Tibial artery (tissue), 4 donors: Measurements from ENCODE around the gene EHBP1L1.

Source experiments
- DNase-seq, 2 donors: peaks; one replicate each; pipeline ENCODE4 v3.0.0-alpha.2; 2019
- H3K27ac ChIP-seq, 2 donors: fragments of 200-600 bp; sonication (generic) in 1 of 2; 1 replicate in 1 of 2; 2 replicates in 1 of 2; pipeline ENCODE4 v1.5.1; 2018 to 2019; ENCODE audit warnings: mild to moderate bottlenecking in 1 of 2
- H3K27me3 ChIP-seq, 2 donors: fragments of 200-600 bp; sonication (generic) in 1 of 2; one replicate each; pipeline versions ENCODE4 v1.5.1 to v1.6.0; 2016 to 2019
- H3K36me3 ChIP-seq, 3 donors: fragments of 200-600 bp; sonication (generic) in 2 of 3; one replicate each; pipeline ENCODE4 v1.5.1; 2016 to 2019; ENCODE audit warnings: mild to moderate bottlenecking in 2 of 3
- H3K4me1 ChIP-seq, 4 donors: fragments of 200-600 bp; sonication (generic) in 2 of 4; 1 replicate in 3 of 4; 2 replicates in 1 of 4; pipeline ENCODE4 v1.5.1; 2016 to 2019
- H3K4me3 ChIP-seq, 2 donors: fragments of 200-600 bp; sonication (generic) in 1 of 2; 1 replicate in 1 of 2; 2 replicates in 1 of 2; pipeline ENCODE4 v1.5.1; 2018 to 2019; ENCODE audit warnings: mild to moderate bottlenecking in 2 of 2
- H3K9me3 ChIP-seq, 3 donors: fragments of 200-600 bp; sonication (generic) in 1 of 3; one replicate each; pipeline ENCODE4 v1.5.1; 2016 to 2019
- CTCF ChIP-seq, 2 experiments: fragments of 200-600 bp in 1 of 2; fragments of 450-650 bp in 1 of 2; IDR thresholded peaks; one replicate each; pipeline ENCODE4 v1.5.1; 2017 to 2019; ENCODE audit warnings: antibody characterized with exemption in 2 of 2, mild to moderate bottlenecking in 1 of 2, moderate library complexity in 1 of 2
- intact Hi-C: fragments of 100-400 bp; cut with DNase I; formaldehyde crosslinking; loops from one replicate; pipeline ENCODE4 v1.15.0; 2023; ENCODE audit warnings: low total_unique reads

Gene EHBP1L1

GRCh38 chr11:65538232-65538914, 37.5 kb upstream of the EHBP1L1 start:
- no peaks in the 10 kb centered on the region for H3K9me3 ChIP-seq
- DNase-seq: no peak
- peak overlapping the region; percentile 13 to 22 for H3K27ac ChIP-seq
- intact Hi-C loops: no loop called here
- no peak for TF ChIP-seq CTCF (IDR thresholded peaks at IDR 0.05)
- H3K36me3 ChIP-seq: peaks cover 23 to 72% (median 44%) of the 10 kb centered on the region in 3 donors
- H3K4me3 ChIP-seq: no peak overlapping the region
- H3K4me1 ChIP-seq: peaks cover 0 to 31% (median 23%) of the 10 kb centered on the region in 4 donors
- H3K27me3 ChIP-seq: no peaks in the 10 kb centered on the region

- Histone ChIP-seq H3K27me3 (no peaks in the 10 kb centered on the region), H3K4me3 (peak overlapping the region; percentile 50 to 58), H3K9me3 (no peaks in the 10 kb centered on the region), H3K36me3 (peaks cover 19 to 72% (median 45%) of the 10 kb centered on the region in 3 donors), H3K27ac (peak overlapping the region; percentile 86 to 91), H3K4me1 (peaks cover 0 to 31% (median 23%) of the 10 kb centered on the region in 4 donors)
- no peak for DNase-seq
- TF ChIP-seq CTCF (IDR thresholded peaks at IDR 0.05): no peak
- intact Hi-C loops: no loop called here
Observed at GRCh38 chr11:65538915-65539743, 36.7 kb upstream of the EHBP1L1 start.

DNA sequence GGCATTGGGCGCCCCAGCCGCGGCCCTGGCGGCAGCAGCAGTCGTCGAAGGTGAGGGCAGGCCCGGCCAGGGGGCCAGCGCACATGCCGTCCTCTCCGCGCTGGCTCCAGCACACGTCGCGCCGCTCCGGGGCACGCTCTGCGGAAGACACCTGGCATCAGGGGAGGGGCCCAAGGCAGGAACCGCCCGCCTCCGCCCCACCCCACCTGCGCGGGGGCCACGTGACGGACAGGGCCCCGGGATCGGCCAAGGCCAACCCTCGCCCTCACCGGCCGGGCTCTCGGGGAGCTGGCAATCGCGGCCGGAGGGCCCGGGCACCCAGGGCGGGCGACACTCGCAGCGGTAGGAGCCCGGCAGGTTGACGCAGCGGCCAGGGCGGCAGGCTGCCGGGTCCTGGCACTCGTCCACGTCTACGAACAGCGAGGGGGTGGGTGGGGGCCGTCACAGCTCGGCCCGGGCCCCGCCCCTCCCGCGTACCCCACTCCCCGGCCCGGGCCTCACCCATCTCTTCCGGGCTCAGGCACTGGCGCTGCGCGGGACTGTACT, 36.0 kb upstream of the EHBP1L1 start:
- intact Hi-C loops: loop anchor here (2.0 to 5.0 kb wide), 2 partner anchors 29 to 47 kb away; no protein-coding TSS in a partner anchor
- no peak for TF ChIP-seq CTCF (IDR thresholded peaks at IDR 0.05)
- Histone ChIP-seq H3K27ac (peak overlapping the region; percentile 86 to 91), H3K36me3 (peaks cover 19 to 73% (median 47%) of the 10 kb centered on the region in 3 donors), H3K4me1 (peaks cover 0 to 31% (median 23%) of the 10 kb centered on the region in 4 donors), H3K4me3 (peak overlapping the region; percentile 50 to 58), H3K27me3 (no peaks in the 10 kb centered on the region), H3K9me3 (no peaks in the 10 kb centered on the region)
- no peak for DNase-seq

GRCh38 chr11:65540290-65541092, 35.4 kb upstream of the EHBP1L1 start:
- peaks cover 19 to 73% (median 40%) of the 10 kb centered on the region in 3 donors for H3K36me3 ChIP-seq
- peak; percentile 87 to 96 for TF ChIP-seq CTCF (IDR thresholded peaks at IDR 0.05)
- DNase-seq: peak; percentile 88 to 96
- H3K4me1 ChIP-seq: peaks cover 0 to 31% (median 23%) of the 10 kb centered on the region in 4 donors
- peak overlapping the region; percentile 50 to 58 for H3K4me3 ChIP-seq
- no peaks in the 10 kb centered on the region for H3K27me3 ChIP-seq
- intact Hi-C loops: loop anchor here (2.0 to 5.0 kb wide), 2 partner anchors 28 to 47 kb away; no protein-coding TSS in a partner anchor
- peak overlapping the region; percentile 86 to 91 for H3K27ac ChIP-seq
- no peaks in the 10 kb centered on the region for H3K9me3 ChIP-seq
